Measurements from ENCODE around the gene PPA2. TPM values are rescaled to one million over a fixed set of nuclear protein-coding genes. Genes with fewer than 3 reads are reported as not detected.
"Not testable (repeated sequence)": the region's sequence is repeated elsewhere in the genome, so short reads cannot be mapped to it uniquely, and the experiment has no call there.

PPA2 gene
- total RNA-seq, 2 donors from 2014 or later = 59.3 to 68.1 TPM

DNA sequence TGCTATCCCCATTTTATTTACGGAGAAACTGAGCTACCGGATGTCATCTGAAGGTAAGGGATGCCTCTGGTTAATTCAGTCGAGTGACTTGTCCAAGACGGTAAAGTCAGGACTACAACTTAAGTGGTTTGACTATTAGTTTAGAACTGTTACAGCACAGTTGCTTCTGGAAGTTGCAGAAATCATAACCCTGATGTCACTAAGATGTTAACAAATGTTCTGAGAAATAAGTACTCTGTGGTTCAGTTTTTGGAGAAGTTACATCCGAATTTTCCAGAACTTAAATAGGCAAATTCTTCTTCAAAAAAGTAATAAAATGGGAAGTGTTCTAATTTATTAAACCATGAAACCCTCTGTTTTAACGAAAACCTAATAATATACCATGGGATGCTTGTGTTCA lies 3.1 kb downstream of the PPA2 start:
- Mint-ChIP-seq H3K4me3 (peak overlapping the region; percentile 91), H3K9me3 (no peaks in the 10 kb centered on the region), H3K36me3 (ENCODE audit: low read depth) (peaks cover 69% of the 10 kb centered on the region), H3K27ac (peak overlapping the region; percentile 97), H3K4me1 (peaks cover 19% of the 10 kb centered on the region), H3K27me3 (no peaks in the 10 kb centered on the region)
- no peak for ATAC-seq (replicated peaks)

DNA sequence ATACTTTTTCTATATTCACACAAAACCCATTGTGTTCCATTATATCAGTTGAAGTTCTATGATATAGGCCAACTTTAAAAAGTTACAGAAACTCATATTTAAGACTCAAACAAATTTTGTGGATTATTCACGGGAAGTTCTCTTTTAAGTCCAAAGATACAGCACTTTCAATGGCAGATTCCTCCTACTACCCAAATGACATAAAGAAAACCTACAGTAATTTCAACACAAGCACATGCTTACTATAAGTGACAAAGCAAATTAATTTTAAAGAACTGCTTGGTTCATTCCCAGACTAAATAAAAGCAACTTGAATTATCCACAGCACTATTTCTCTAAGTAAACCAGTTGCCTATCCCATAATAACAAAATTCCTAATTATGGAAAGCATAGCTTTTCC lies 4.1 kb downstream of the PPA2 start:
- peak overlapping the region; percentile 10 for H3K27ac Mint-ChIP-seq
- peak overlapping the region; percentile 35 for H3K4me3 Mint-ChIP-seq
- no peaks in the 10 kb centered on the region for H3K27me3 Mint-ChIP-seq
- peaks cover 79% of the 10 kb centered on the region for H3K36me3 Mint-ChIP-seq (ENCODE audit: low read depth)
- ATAC-seq (replicated peaks) = no peak
- no peaks in the 10 kb centered on the region for H3K9me3 Mint-ChIP-seq
- H3K4me1 Mint-ChIP-seq = peaks cover 19% of the 10 kb centered on the region

DNA sequence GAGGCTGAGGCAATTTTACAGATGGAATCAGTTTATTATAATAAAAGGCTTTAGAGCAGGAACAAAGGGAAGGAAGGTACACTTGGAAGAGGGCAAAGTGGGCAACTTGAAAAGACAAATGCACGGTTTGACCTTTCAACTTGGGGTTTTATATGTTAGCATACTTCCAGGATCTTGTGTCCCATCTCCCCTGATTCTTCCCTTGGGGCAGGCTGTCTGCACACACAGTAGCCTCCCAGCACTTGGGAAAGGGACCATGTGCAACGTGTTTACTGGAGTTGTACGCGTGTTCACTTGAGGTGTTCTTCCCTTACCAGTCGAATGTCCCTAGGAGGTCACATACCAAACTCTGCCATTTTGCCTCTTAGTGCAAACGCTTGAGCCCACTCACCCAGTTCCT lies 7.3 kb downstream of the PPA2 start:
- no peaks in the 10 kb centered on the region for H3K27me3 Mint-ChIP-seq

DNA sequence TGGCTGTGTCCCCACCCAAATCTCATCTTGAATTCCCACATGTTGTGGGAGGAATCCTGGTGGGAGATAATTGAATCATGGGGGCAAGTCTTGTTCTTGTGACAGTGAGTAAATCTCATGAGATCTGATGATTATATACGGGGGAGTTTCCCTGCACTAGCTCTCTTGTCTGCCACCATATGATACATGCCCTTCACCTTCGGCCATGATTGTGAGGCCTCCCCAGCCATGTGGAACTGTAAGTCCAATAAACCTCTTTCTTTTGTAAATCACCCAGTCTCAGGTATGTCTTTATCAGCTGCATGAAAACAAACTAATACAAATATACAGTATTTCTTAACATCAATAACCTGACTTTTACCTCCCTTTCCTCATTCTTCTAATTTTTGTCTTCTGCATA lies 9.3 kb downstream of the PPA2 start:
- Mint-ChIP-seq H3K36me3 (ENCODE audit: low read depth) (peaks cover 58% of the 10 kb centered on the region), H3K4me1 (peaks cover 20% of the 10 kb centered on the region)
- ATAC-seq (replicated peaks); H3K27me3 Mint-ChIP-seq; H3K27ac Mint-ChIP-seq; H3K9me3 Mint-ChIP-seq; H3K4me3 Mint-ChIP-seq: not testable (repeated sequence)

More for the DNA sequence above, 7.3 kb downstream of the PPA2 start:
- peaks cover 23% of the 10 kb centered on the region for H3K4me1 Mint-ChIP-seq
- no peak for ATAC-seq (replicated peaks)
- no peak overlapping the region for H3K4me3 Mint-ChIP-seq
- peaks cover 4% of the 10 kb centered on the region for H3K9me3 Mint-ChIP-seq
- H3K36me3 Mint-ChIP-seq (ENCODE audit: low read depth) = peaks cover 75% of the 10 kb centered on the region
- H3K27ac Mint-ChIP-seq = no peak overlapping the region

DNA sequence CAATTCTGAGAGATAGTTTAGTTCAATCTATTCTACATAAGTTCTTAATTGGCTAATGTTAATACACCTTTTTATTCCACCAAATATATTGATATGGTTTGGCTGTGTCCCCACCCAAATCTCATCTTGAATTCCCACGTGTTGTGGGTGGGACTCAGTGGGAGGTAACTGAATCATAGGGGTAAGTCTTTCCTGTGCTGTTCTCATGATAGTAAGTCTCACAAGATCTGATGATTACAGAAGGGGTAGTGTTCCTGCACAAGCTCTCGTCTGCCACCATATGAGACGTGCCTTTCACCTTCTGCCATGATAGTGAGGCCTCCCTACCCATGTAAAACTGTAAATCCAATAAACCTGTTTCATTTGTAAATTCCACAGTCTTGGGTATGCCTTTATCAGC lies 11.3 kb downstream of the PPA2 start:
- no peak for ATAC-seq (replicated peaks)
- H3K36me3 Mint-ChIP-seq (ENCODE audit: low read depth) = peaks cover 54% of the 10 kb centered on the region
- H3K4me3 Mint-ChIP-seq = no peak overlapping the region
- peaks cover 4% of the 10 kb centered on the region for H3K9me3 Mint-ChIP-seq
- peak overlapping the region; percentile 31 for H3K27ac Mint-ChIP-seq
- peaks cover 18% of the 10 kb centered on the region for H3K4me1 Mint-ChIP-seq
- H3K27me3 Mint-ChIP-seq = no peaks in the 10 kb centered on the region

DNA sequence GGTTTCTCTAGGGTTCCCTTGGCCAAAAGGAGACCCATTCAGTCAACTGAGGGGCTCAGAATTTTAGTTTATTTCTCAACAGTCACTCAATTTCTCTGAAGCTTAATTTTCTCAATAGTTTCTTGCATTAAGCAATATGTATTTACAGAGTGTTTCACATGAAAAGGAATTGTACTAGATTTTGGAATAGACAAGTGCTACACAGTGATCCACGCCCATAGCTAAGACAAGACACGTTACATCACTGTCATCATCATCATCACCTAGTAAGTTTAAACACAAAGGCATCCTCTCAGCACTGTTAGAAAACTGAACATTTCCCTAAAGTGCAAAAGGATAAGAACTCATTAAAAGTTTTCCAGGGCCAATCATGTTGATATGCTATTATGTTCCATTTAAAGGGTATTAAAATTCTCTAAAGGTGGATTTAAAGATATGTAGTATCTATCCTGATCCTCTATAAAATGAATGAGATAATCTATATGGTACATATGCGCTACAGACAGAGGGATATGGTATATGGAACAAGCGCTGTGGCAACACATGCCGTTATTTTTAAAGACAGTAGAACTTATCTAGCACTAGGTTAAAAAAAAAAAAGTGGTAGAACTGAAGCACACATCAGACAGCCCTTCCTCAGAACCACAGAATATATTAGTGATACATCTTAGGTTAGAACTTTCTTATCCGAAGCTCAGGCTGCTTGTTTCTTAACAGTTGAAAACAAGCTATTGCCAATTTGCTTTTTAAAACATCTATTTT lies 12.1 kb downstream of the PPA2 start:
- H3K9me3 Mint-ChIP-seq = peaks cover 4% of the 10 kb centered on the region
- no peak overlapping the region for H3K4me3 Mint-ChIP-seq
- H3K27me3 Mint-ChIP-seq = no peaks in the 10 kb centered on the region
- peaks cover 46% of the 10 kb centered on the region for H3K36me3 Mint-ChIP-seq (ENCODE audit: low read depth)
- no peak overlapping the region for H3K27ac Mint-ChIP-seq
- ATAC-seq (replicated peaks) = no peak
- H3K4me1 Mint-ChIP-seq = peaks cover 11% of the 10 kb centered on the region

DNA sequence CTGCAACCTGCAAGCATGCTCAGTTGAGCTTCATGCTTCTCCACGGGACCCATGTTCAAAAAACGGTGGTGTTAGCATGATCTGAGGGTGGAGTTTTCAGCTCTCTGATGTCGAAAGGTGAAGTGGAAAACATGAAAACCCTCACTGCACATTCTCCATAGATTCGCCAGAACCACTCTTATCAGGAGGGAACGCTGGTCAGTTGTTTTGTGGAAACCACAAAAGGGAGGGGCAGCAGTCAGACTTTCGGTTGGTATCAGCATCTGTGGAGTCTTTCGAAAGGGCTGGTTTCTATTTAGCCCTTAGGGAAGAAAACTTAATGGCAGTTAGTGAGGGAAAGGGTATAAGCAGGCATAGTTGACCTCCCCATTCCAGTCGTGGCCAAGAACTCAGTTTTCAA lies 12.6 kb downstream of the PPA2 start:
- no peak for ATAC-seq (replicated peaks)
- no peaks in the 10 kb centered on the region for H3K27me3 Mint-ChIP-seq
- H3K27ac Mint-ChIP-seq = no peak overlapping the region
- H3K36me3 Mint-ChIP-seq (ENCODE audit: low read depth) = peaks cover 46% of the 10 kb centered on the region
- peaks cover 11% of the 10 kb centered on the region for H3K4me1 Mint-ChIP-seq
- peaks cover 4% of the 10 kb centered on the region for H3K9me3 Mint-ChIP-seq
- no peak overlapping the region for H3K4me3 Mint-ChIP-seq

DNA sequence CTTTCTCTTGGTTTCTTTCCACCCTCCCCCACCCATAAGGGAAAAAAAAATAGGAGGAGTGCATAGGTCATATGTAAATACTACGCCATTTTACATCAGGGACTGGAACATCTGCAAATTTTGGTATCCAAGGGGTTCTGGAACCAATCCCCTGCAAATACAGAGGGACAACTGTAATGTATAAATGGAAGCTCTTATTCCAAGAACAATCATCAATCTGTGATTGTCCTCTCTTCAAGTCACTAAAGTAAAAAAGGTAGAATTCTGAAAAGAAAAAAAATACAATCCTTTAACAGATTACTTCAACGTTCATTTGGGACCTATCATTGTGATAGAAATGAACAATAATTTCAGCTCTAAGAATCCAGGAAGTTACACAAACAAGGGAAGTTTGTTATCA lies 13.6 kb downstream of the PPA2 start:
- peaks cover 46% of the 10 kb centered on the region for H3K36me3 Mint-ChIP-seq (ENCODE audit: low read depth)

DNA sequence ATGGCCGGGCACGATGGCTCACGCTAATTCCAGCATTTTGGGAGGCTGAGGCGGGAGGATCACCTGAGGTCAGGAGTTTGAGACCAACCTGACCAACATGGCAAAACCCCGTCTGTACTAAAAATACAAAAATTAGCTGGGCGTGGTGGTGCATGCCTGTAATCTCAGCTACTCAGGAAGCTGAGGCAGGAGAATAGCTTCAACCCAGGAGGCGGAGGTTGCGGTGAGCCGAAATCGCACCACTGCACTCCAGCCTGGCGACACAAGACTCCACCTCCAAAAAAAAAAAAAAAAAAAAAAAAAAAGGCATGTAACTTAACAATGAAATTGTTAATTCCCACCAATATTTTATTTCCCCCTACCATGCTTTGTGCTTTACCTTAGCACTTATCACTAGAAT lies 15.3 kb downstream of the PPA2 start:
- H3K27ac Mint-ChIP-seq; H3K4me3 Mint-ChIP-seq; ATAC-seq (replicated peaks); H3K27me3 Mint-ChIP-seq; H3K9me3 Mint-ChIP-seq: not testable (repeated sequence)
- Mint-ChIP-seq H3K4me1 (peaks cover 25% of the 10 kb centered on the region), H3K36me3 (ENCODE audit: low read depth) (peaks cover 46% of the 10 kb centered on the region)

More for the DNA sequence above, 13.6 kb downstream of the PPA2 start:
- Mint-ChIP-seq H3K4me1 (peaks cover 12% of the 10 kb centered on the region), H3K4me3 (no peak overlapping the region), H3K9me3 (peaks cover 4% of the 10 kb centered on the region), H3K27me3 (no peaks in the 10 kb centered on the region), H3K27ac (no peak overlapping the region)
- ATAC-seq (replicated peaks) = no peak

DNA sequence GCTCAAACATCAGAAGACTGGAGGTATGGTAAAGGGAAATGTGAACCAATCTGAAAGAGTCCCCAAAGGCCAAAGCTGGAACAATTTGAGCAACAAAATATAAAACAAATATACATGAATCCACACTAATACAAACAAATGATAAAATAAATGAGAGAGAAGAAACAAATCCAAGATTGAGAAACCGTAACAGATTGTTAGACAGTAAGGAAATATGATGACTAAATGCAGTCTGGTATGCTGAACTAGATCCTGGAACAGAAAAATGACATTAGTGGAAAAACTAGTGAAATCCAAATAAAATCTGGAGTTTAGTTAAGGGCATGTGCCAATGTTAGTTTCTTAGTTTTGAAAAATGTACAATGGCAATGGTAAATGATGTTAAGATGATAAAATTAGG lies 15.9 kb downstream of the PPA2 start:
- peaks cover 3% of the 10 kb centered on the region for H3K9me3 Mint-ChIP-seq

DNA sequence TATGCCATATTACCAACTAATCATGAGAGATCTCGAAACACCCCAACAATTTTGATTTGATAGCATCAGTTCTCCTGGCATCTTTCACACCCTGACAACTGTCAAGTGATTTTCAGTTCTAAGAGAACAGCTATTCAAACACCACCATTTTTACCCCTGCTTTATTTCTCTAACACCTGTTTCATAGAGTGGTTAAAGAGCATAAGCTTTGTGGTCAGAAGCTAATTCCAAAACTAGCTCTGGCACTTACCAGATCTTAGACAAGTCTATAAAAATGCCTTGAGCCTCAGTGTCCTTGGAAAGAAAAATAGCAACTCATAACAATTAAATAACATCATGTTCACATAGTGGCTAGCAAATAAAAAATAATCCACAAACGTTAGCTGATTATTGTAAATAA lies 17.9 kb downstream of the PPA2 start:
- Mint-ChIP-seq H3K9me3 (no peaks in the 10 kb centered on the region), H3K36me3 (ENCODE audit: low read depth) (peaks cover 60% of the 10 kb centered on the region), H3K27me3 (no peaks in the 10 kb centered on the region), H3K4me3 (no peak overlapping the region), H3K27ac (no peak overlapping the region), H3K4me1 (peaks cover 24% of the 10 kb centered on the region)
- no peak for ATAC-seq (replicated peaks)

More for the DNA sequence above, 15.9 kb downstream of the PPA2 start:
- no peaks in the 10 kb centered on the region for H3K27me3 Mint-ChIP-seq
- peaks cover 46% of the 10 kb centered on the region for H3K36me3 Mint-ChIP-seq (ENCODE audit: low read depth)
- no peak overlapping the region for H3K4me3 Mint-ChIP-seq
- peaks cover 25% of the 10 kb centered on the region for H3K4me1 Mint-ChIP-seq
- H3K27ac Mint-ChIP-seq = no peak overlapping the region
- ATAC-seq (replicated peaks) = no peak

DNA sequence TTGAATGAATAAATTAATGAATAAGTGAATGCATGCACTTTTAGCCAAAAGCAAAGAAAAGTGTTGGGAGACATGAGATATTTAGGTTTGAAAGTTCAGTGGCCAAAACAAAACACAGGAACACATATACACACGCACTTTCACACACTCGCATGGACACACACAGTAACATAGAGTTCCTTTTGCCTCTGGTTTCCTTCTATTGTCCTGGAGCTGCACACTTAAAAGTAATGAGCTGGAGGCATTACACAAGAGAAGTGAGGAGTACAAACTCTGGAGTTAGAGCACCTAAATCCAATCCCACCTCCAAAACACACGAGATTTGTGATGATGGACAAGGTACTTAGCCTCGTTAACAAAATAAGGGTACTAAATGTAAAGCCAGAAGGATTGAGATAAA lies 18.7 kb downstream of the PPA2 start:
- H3K27ac Mint-ChIP-seq = peak overlapping the region; percentile 28
- H3K9me3 Mint-ChIP-seq = no peaks in the 10 kb centered on the region
- H3K4me1 Mint-ChIP-seq = peaks cover 24% of the 10 kb centered on the region
- no peak for ATAC-seq (replicated peaks)
- H3K36me3 Mint-ChIP-seq (ENCODE audit: low read depth) = peaks cover 65% of the 10 kb centered on the region
- H3K27me3 Mint-ChIP-seq = no peaks in the 10 kb centered on the region
- no peak overlapping the region for H3K4me3 Mint-ChIP-seq

DNA sequence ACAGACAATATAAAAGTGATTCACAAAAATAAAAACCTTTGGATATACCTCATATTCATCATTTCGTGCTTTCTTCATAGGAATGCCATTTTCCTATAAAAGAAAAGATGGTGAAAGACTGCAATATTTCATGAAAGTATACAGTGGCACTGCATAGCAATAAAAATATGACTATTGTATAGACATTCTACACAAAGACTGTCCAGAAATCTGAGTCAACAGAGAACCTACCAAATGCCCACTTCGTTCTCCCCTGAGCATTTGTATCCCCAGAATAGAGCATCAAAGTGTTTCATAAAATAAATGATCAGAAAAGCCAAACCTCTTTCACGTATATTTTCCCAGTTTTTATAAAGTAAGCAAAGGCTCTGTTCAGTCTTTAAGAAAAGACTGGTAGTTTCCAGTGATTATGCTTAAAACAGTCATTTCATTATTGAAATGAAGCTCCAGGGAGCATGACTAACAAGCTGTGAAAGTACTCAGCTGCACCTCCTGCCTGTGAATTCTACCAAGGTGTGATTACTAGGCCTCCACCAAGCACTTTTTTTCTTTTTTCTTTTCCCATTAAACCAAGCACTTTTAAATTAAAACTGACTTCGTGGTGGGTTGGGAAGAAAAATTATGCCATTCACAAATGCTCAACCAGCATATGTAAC lies 20.2 kb downstream of the PPA2 start:
- no peaks in the 10 kb centered on the region for H3K27me3 Mint-ChIP-seq
- peaks cover 74% of the 10 kb centered on the region for H3K36me3 Mint-ChIP-seq (ENCODE audit: low read depth)
- H3K4me1 Mint-ChIP-seq = peaks cover 21% of the 10 kb centered on the region
- peak overlapping the region; percentile 88 for H3K27ac Mint-ChIP-seq
- H3K4me3 Mint-ChIP-seq = peak overlapping the region; percentile 51
- peak; percentile 99 for ATAC-seq (replicated peaks)
- no peaks in the 10 kb centered on the region for H3K9me3 Mint-ChIP-seq

DNA sequence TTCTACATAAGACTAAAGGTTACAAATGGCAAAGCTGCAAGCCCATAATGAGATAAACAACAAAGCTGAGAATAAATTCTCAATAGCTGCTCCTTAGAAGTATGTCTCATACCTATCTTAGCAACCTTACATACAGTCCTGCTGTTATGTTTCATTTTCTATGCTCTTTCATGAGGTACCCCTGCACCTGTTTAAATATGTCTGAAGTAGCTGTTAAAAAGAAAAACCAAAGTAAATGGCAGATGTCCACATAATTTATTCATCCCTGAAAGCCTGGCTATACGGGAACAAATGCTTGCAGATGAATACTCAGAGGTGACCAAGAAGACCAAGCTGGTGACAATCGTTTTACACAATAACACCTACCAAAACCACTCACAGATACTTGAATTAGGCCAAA lies 22.5 kb downstream of the PPA2 start:
- Mint-ChIP-seq H3K27me3 (no peaks in the 10 kb centered on the region), H3K9me3 (no peaks in the 10 kb centered on the region), H3K4me3 (no peak overlapping the region), H3K36me3 (ENCODE audit: low read depth) (peaks cover 86% of the 10 kb centered on the region), H3K4me1 (peaks cover 21% of the 10 kb centered on the region), H3K27ac (no peak overlapping the region)
- no peak for ATAC-seq (replicated peaks)

DNA sequence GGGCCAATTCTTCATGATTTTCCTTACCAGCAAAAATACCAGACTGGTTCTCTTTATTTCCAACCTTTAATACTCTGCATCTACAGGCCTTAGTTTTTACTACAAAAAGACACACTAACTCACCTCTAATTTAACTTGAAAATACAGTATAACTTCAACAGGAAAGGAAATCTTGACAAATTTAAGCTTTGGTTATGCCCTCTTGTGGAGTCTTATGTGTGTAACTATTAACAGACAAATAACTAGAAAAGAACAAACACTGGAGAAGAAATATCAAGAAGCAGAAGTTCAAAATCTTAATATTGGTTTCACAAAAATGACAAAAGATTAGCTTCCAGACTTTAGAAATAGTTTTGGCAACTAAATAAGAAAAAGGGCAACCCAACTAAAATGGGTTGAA lies 33.0 kb downstream of the PPA2 start:
- ATAC-seq (replicated peaks) = no peak
- no peaks in the 10 kb centered on the region for H3K27me3 Mint-ChIP-seq
- peaks cover 54% of the 10 kb centered on the region for H3K36me3 Mint-ChIP-seq (ENCODE audit: low read depth)
- H3K4me1 Mint-ChIP-seq = no peaks in the 10 kb centered on the region
- peaks cover 3% of the 10 kb centered on the region for H3K9me3 Mint-ChIP-seq
- H3K4me3 Mint-ChIP-seq = no peak overlapping the region
- H3K27ac Mint-ChIP-seq = no peak overlapping the region
